Fibroblast of villous mesenchyme (primary cell): ENCODE measurements around the gene ASTN2. TPM values are rescaled to one million over a fixed set of nuclear protein-coding genes. Genes with fewer than 3 reads are reported as not detected.
A peak's percentile ranks its signal among the peaks of the same experiment; 100 is the strongest.

Experiments used
- DNase-seq: peaks from one replicate; pipeline ENCODE4 v3.0.0-alpha.2; 2010; ENCODE audit warnings: low read depth
- H3K4me3 ChIP-seq: 2 replicates; pipeline ENCODE4 v1.5.1; 2011; ENCODE audit warnings: low read depth, mild to moderate bottlenecking, low read length
- total RNA-seq: library from RNA; depleted of rRNA; stranded (reverse); fragments of >200 nt; gene quantifications from 2 replicates; pipeline ENCODE4 v1.2.3, GENCODE V29; 2012
- TF ChIP-seq, protein P1 (sequence below): IDR thresholded peaks from 2 replicates; pipeline ENCODE4 v1.5.1; 2012; ENCODE audit warnings: low read depth, mild to moderate bottlenecking, low read length; ENCODE audit not compliant: insufficient read depth

The ASTN2 gene
- total RNA-seq, 1 donor, result 5.6 TPM

DNA sequence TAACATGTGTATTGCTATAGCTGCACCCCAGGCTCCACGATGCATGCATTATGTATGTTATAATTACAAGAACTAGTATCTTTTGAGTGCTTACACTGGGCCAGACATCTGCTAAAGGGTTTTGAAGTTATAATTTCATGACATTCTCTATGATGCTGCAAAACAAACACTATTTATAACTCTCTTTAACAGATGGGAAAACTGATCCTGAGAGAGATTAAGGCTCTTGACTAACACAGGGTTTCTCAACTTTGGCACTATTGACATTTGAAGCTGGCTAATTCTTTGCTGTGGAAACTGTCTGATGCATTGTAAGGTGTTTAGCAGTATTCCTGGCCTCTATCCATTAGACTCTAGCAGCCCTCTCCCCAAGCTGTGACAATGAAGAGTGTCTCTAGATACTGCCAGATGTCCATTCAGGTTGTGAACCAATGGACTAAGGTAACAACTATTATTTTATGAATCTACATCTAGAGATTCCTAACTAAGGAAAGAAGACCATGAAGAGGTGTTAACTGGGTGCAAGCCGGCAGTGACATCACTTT is 258.6 kb downstream of the ASTN2 start:
- peak; percentile 10 for DNase-seq
- no peak overlapping the region for H3K4me3 ChIP-seq
- TF ChIP-seq, protein P1, sequence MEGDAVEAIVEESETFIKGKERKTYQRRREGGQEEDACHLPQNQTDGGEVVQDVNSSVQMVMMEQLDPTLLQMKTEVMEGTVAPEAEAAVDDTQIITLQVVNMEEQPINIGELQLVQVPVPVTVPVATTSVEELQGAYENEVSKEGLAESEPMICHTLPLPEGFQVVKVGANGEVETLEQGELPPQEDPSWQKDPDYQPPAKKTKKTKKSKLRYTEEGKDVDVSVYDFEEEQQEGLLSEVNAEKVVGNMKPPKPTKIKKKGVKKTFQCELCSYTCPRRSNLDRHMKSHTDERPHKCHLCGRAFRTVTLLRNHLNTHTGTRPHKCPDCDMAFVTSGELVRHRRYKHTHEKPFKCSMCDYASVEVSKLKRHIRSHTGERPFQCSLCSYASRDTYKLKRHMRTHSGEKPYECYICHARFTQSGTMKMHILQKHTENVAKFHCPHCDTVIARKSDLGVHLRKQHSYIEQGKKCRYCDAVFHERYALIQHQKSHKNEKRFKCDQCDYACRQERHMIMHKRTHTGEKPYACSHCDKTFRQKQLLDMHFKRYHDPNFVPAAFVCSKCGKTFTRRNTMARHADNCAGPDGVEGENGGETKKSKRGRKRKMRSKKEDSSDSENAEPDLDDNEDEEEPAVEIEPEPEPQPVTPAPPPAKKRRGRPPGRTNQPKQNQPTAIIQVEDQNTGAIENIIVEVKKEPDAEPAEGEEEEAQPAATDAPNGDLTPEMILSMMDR, result no peak

DNA sequence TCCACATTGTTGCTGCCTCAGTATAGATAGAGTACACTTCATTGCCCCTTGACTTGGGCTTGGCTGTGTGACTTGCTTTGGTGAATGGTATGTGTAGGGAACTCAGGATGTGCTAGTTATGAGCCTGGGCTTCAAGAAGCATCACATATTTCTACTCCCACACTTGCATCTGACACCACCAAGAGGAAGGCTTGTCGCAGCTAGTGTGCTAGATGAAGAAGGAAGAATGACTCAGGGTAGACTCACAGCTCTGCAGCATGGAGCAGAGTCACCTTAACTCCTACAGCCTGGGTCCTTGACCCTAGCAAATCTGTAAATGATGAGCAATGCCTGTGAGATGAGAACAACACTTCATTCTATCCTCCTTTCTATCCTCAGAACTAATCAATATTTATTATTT is 261.8 kb downstream of the ASTN2 start:
- no peak for DNase-seq
- no peak overlapping the region for H3K4me3 ChIP-seq
- TF ChIP-seq, protein P1, result no peak

DNA sequence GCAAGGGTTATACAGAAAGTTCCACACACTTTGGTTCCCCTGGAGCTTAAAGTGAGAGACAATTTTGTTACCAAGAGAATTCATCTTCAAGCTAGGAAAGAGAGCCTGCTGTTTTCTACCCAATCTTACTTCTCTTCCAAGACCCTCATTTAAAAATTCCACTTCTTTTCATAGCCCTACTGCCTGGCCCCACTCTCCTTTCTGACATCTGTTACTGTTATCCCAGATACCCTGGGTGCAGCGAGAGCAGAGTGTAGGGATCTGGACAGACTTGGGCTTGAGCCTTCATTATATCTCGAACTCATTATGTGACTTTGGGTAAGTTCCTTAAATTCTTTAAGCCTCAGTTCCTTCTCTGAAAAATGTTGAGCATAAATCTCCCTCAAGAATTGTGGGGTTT is 263.1 kb downstream of the ASTN2 start:
- TF ChIP-seq, protein P1, result no peak
- no peak overlapping the region for H3K4me3 ChIP-seq
- no peak for DNase-seq

DNA sequence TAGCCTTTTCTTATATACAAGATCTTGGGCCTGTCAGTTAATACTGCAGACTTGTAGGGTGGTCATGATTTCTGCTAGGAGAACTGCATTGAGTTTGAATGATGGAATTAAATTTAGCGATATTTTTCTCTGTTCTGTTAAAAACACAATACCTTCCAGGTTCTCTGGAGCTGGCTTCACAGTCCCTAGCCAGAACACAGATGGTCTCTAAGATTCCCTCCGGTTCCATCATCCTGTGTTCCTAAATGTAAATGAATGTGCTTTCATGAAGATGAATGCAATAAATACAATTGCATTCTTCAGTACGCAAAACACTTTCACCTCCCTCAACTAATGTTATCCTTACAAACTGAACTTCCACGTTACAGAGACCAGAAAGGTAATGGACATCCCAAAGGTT is 264.9 kb downstream of the ASTN2 start:
- H3K4me3 ChIP-seq, result no peak overlapping the region

DNA sequence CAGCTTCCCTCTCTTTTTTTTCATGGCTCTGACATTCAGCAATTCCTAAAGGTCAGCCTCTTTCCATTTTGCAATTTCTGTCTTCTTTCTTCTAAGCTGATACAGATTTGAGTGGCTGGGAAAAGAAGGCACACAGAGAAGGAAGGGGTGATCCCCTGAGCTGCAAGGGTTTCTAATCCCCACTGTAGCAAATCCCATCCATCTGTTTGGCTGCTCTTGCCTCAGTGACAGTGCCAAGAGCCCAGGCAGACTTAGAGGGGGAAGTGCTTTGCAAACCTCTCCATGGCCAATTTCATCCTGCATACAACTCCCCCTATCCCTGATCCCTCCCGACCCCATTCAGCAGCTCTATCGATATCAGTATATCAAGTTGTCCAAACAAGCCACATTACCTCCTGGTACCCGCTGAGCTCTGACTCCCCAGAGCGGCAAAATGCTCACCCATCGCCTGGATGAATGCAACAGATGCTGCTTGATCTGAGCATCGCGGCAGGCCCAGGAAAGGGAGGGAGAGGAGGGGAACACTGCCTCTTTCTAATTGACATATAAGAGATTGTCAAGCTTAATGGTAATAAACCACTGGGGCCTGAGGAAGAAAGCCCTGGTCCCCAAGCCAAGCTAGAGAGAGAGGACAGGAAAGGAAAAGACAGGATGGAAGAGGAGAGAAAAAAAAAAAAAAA is 268.9 kb downstream of the ASTN2 start:
- TF ChIP-seq, protein P1, result no peak
- no peak overlapping the region for H3K4me3 ChIP-seq

More for the DNA sequence above, 264.9 kb downstream of the ASTN2 start:
- DNase-seq, result no peak
- TF ChIP-seq, protein P1, result no peak

DNA sequence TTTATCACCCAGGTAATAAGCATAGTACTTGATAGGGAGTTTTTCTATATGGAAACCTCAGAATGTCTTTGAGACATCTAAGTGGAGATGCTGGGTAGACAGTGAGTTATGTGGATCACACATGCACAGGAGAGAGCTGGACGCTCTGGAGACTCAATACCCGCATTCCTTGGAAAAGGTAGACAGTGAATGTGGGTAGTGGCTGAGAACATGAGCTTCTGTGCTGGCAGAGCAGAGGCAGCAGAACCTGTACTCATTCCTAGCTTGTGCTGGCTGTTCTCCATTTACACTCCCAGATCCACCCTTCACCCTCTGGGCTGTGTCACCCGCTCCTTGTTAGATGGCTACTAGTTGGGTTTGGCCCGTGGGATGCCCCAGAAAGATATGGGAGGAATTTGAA is 269.8 kb downstream of the ASTN2 start:
- H3K4me3 ChIP-seq, result no peak overlapping the region
- no peak for DNase-seq
- TF ChIP-seq, protein P1, result no peak

More for the DNA sequence above, 268.9 kb downstream of the ASTN2 start:
- DNase-seq, result no peak
